Activated CD4-positive, alpha-beta T cell treated with anti-CD3 and anti-CD28 coated beads, Interleukin-2, amount 10 ng/mL, durations not matched to agents 24 days and 14 days (primary cell): ENCODE data around the gene ASIC1. TPM values are rescaled to one million over a fixed set of nuclear protein-coding genes. Genes with fewer than 3 reads are reported as not detected.

Source experiments
- DNase-seq: peaks from one replicate; pipeline ENCODE4 v3.0.0; 2022
- H3K27ac Mint-ChIP-seq: one replicate; pipeline ENCODE4 v1.8.0; 2022; ENCODE audit warnings: mild to moderate bottlenecking, mixed read lengths
- H3K27me3 Mint-ChIP-seq: one replicate; pipeline ENCODE4 v1.8.0; 2022; ENCODE audit warnings: mixed read lengths
- H3K36me3 Mint-ChIP-seq: one replicate; pipeline ENCODE4 v1.8.0; 2022; ENCODE audit warnings: low read depth, mild to moderate bottlenecking, mixed read lengths
- H3K4me1 Mint-ChIP-seq: one replicate; pipeline ENCODE4 v1.8.0; 2021; ENCODE audit warnings: mixed read lengths
- H3K4me3 Mint-ChIP-seq: one replicate; pipeline ENCODE4 v1.8.0; 2022; ENCODE audit warnings: mild to moderate bottlenecking, moderate library complexity, mixed read lengths
- H3K9me3 Mint-ChIP-seq: one replicate; pipeline ENCODE4 v1.8.0; 2021; ENCODE audit warnings: mixed read lengths
- intact Hi-C: fragments of 100-400 bp; cut with micrococcal nuclease; formaldehyde crosslinking; loops from one replicate; pipeline ENCODE4 v1.15.1; 2023
- total RNA-seq: library from RNA; stranded (reverse); gene quantifications from 2 replicates; pipeline ENCODE4 v1.2.3, GENCODE V29; 2022

Gene ASIC1
- total RNA-seq, 1 donor from 2014 or later = 19.7 TPM

DNA sequence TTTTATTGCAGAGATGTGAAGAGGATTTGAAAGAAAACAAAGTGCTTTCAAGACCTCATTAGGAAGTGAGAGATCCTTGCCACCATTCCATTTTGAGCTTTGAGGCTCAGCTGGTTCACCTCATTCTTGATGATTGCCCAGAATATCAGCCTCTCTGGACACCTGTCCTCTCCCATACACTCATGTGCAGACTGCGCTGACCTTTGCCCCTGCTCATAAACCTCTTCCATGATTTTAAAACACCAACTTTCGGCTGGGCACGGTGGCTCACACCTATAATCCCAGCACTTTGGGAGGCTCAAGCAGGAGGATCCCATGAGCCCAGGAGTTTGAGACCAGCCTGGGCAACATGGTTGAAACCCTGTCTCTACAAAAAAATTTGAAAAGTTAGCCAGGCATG lies 63.6 kb downstream of the ASIC1 start:
- no peaks in the 10 kb centered on the region for H3K9me3 Mint-ChIP-seq
- no peak overlapping the region for H3K4me3 Mint-ChIP-seq
- peaks cover 14% of the 10 kb centered on the region for H3K4me1 Mint-ChIP-seq
- no peak overlapping the region for H3K27ac Mint-ChIP-seq
- no peaks in the 10 kb centered on the region for H3K27me3 Mint-ChIP-seq
- intact Hi-C loops = no loop called here
- no peak for DNase-seq
- peaks cover 45% of the 10 kb centered on the region for H3K36me3 Mint-ChIP-seq

DNA sequence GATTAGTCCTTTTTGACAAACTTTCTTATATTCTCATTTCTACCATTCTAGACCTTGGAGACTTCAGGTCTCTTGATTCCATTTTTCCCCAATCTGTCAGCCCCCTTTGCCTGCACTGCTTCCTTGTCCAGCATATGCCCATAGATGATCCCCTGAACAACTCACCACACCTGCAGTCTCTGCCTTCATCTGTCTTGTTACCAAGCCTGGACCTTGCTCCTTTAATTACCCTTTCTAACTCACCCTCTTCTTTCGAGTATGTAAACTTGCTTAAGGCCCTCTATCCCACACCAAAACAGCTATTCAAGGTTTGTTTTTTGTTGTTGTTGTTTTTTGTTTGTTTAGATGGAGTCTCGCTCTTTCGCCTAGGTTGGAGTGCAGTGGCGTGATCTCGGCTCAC lies 64.2 kb downstream of the ASIC1 start:
- peaks cover 42% of the 10 kb centered on the region for H3K36me3 Mint-ChIP-seq
- intact Hi-C loops = no loop called here
- no peak overlapping the region for H3K27ac Mint-ChIP-seq
- no peak overlapping the region for H3K4me3 Mint-ChIP-seq
- peaks cover 13% of the 10 kb centered on the region for H3K4me1 Mint-ChIP-seq
- H3K9me3 Mint-ChIP-seq = no peaks in the 10 kb centered on the region
- H3K27me3 Mint-ChIP-seq = no peaks in the 10 kb centered on the region
- no peak for DNase-seq

DNA sequence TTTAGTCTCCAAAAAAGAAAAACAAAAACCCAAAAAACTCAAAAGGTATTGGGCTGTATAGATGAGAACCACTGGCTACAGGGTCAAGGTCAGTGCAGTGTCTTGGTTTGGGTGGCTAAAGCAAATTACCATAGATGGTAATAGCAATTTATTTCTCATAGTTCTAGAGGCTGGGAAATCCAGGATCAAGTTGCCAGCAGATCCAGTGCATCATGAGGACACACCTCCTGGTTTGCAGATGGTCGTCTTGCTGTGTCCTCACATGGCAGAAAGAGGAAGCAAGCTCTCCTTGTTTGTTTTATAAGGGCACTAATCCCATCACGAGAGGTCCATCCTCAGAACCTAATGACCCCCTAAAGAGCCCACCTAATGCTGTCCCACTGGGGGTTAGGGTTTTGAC lies 65.8 kb downstream of the ASIC1 start:
- no peak overlapping the region for H3K4me3 Mint-ChIP-seq
- H3K4me1 Mint-ChIP-seq = peaks cover 10% of the 10 kb centered on the region
- intact Hi-C loops = no loop called here
- peaks cover 44% of the 10 kb centered on the region for H3K36me3 Mint-ChIP-seq
- no peak for DNase-seq
- H3K9me3 Mint-ChIP-seq = no peaks in the 10 kb centered on the region
- no peak overlapping the region for H3K27ac Mint-ChIP-seq
- no peaks in the 10 kb centered on the region for H3K27me3 Mint-ChIP-seq

- Mint-ChIP-seq H3K4me1 (peaks cover 10% of the 10 kb centered on the region), H3K4me3 (no peak overlapping the region)
These were observed 70.2 kb downstream of the ASIC1 start for GRCh38 chr12:50127546-50127945.

GRCh38 chr12:50129290-50129689 lies 71.9 kb downstream of the ASIC1 start:
- intact Hi-C loops = no loop called here
- Mint-ChIP-seq H3K4me3 (no peak overlapping the region), H3K27ac (no peak overlapping the region), H3K27me3 (no peaks in the 10 kb centered on the region), H3K4me1 (peaks cover 11% of the 10 kb centered on the region), H3K36me3 (peaks cover 43% of the 10 kb centered on the region), H3K9me3 (no peaks in the 10 kb centered on the region)
- no peak for DNase-seq

More at GRCh38 chr12:50127546-50127945, 70.2 kb downstream of the ASIC1 start:
- Mint-ChIP-seq H3K9me3 (no peaks in the 10 kb centered on the region), H3K27me3 (no peaks in the 10 kb centered on the region), H3K36me3 (peaks cover 38% of the 10 kb centered on the region), H3K27ac (no peak overlapping the region)
- DNase-seq = no peak
- intact Hi-C loops = no loop called here

DNA sequence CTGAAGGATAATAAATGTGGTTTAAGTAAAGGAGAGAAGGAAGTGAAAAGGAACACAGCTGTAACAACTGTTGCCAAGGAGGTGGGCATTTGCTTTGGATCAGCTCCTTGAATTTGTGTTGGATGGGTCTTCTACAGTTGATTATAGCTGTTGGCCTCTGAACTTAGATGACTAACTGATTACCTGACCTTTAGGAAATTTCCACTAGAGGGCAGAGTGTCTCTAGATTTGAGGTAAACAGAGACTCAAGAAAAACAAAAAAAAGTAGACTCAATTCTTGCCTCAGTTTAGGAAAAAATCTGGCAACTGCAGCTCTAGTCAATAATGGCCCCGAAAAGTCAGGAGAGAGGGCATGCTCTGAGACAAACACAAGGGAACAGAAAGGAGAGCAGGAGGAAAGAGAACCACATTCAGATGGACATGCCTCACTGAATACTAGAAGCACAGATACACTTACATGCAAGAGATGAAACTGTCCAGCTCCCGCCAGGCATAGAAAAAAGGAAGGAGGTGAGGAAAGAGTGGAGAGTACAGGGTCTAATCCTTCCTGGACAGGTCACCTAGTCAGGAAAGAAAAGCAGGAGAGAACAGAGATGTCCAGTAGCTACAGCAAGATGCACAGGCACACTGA lies 75.2 kb downstream of the ASIC1 start:
- peaks cover 50% of the 10 kb centered on the region for H3K36me3 Mint-ChIP-seq
- H3K27ac Mint-ChIP-seq = peak overlapping the region; percentile 59
- no peak overlapping the region for H3K4me3 Mint-ChIP-seq
- DNase-seq = peak; percentile 72
- intact Hi-C loops = loop anchor here (1.0 kb wide), 2 partner anchors 43 to 182 kb away; no protein-coding TSS in a partner anchor
- no peaks in the 10 kb centered on the region for H3K27me3 Mint-ChIP-seq
- no peaks in the 10 kb centered on the region for H3K9me3 Mint-ChIP-seq
- H3K4me1 Mint-ChIP-seq = peaks cover 4% of the 10 kb centered on the region

Other genes starting within 250 kb of the ASIC1 start
- 4.8 and 5.0 TPM in 2 replicates for gene NCKAP5L, start 229.2 kb upstream of the ASIC1 start, total RNA-seq
- 2.9 and 3.5 TPM in 2 replicates for gene BCDIN3D, start 214.5 kb upstream of the ASIC1 start, total RNA-seq
- 0.30 and 0.54 TPM in 2 replicates for gene FAIM2, start 153.7 kb upstream of the ASIC1 start, total RNA-seq
- not detected in 2 replicates for gene AQP2, start 106.9 kb upstream of the ASIC1 start, total RNA-seq
- not detected in 2 replicates for gene AQP5, start 95.7 kb upstream of the ASIC1 start, total RNA-seq
- gene AQP6, start 84.6 kb upstream of the ASIC1 start, total RNA-seq = not detected in 2 replicates
- gene RACGAP1, start 32.1 kb upstream of the ASIC1 start, total RNA-seq = 71.2 and 71.6 TPM in 2 replicates
- gene SMARCD1, start 27.7 kb downstream of the ASIC1 start, total RNA-seq = 73.1 and 82.5 TPM in 2 replicates
- gene GPD1, start 46.4 kb downstream of the ASIC1 start, total RNA-seq = 0.62 and 0.91 TPM in 2 replicates
- 44.0 and 45.0 TPM in 2 replicates for gene COX14, start 54.6 kb downstream of the ASIC1 start, total RNA-seq
- 62.6 and 66.5 TPM in 2 replicates for gene CERS5, start 109.8 kb downstream of the ASIC1 start, total RNA-seq
- gene LIMA1, start 225.9 kb downstream of the ASIC1 start, total RNA-seq = 94.6 and 98.2 TPM in 2 replicates